CD4-positive, alpha-beta T cell (primary cell): ENCODE results near the gene MYL11. TPM values are rescaled to one million over a fixed set of nuclear protein-coding genes. Genes with fewer than 3 reads are reported as not detected.

Experiments
- ATAC-seq: fragments of 200-7000 bp; cut with Tn5 transposase; one replicate; pipeline ENCODE4 v1.10.0; 2022; ENCODE audit warnings: mild to moderate bottlenecking; ENCODE audit not compliant: poor library complexity
- CTCF ChIA-PET: fragments of 350-600 bp; sonication (Branson Sonifier 250); formaldehyde crosslinking; loops from one replicate; lab custom pipeline; 2021; ENCODE audit warnings: antibody characterized with exemption, inconsistent platforms; lab: Charles Lee
- POLR2A ChIA-PET: fragments of 350-600 bp; sonication (Branson Sonifier 250); formaldehyde crosslinking; loops from one replicate; lab custom pipeline; 2021; ENCODE audit warnings: antibody characterized with exemption, inconsistent platforms; lab: Charles Lee
- DNase-seq, 14 experiments: peaks; one replicate each; pipeline ENCODE4 v3.0.0-alpha.2; 2013 to 2020; ENCODE audit warnings: mixed read lengths in 2 of 14
- H3K27ac ChIP-seq, 2 donors: one replicate each; pipeline versions ENCODE4 v1.5.1 to v1.7.0; 2013; ENCODE audit warnings: low read length in 2 of 2, low read depth in 1 of 2, mild to moderate bottlenecking in 1 of 2
- H3K27me3 ChIP-seq, 2 experiments: 1 replicate in 1 of 2; 2 replicates in 1 of 2; pipeline versions ENCODE4 v1.6.1 to v1.7.0; 2013; ENCODE audit warnings: low read length in 2 of 2, control low read depth in 1 of 2, mild to moderate bottlenecking in 1 of 2, moderate library complexity in 1 of 2; ENCODE audit not compliant: insufficient read depth in 2 of 2, control insufficient read depth in 1 of 2
- H3K36me3 ChIP-seq: one replicate; pipeline ENCODE4 v1.6.1; 2013; ENCODE audit warnings: low read length, control low read depth; ENCODE audit not compliant: insufficient read depth
- H3K4me1 ChIP-seq: one replicate; pipeline ENCODE4 v1.6.1; 2013; ENCODE audit warnings: low read length, control low read depth; ENCODE audit not compliant: insufficient read depth
- H3K4me3 ChIP-seq: one replicate; pipeline ENCODE4 v1.5.1; 2013; ENCODE audit warnings: mild to moderate bottlenecking, low read length, moderate library complexity
- H3K9me3 ChIP-seq, 2 experiments: 1 replicate in 1 of 2; 2 replicates in 1 of 2; pipeline versions ENCODE4 v1.6.1 to v1.7.0; 2013; ENCODE audit warnings: low read length in 2 of 2, mild to moderate bottlenecking in 2 of 2, control low read depth in 1 of 2, moderate library complexity in 1 of 2; ENCODE audit not compliant: control insufficient read depth in 1 of 2, insufficient read depth in 1 of 2
- H3K27ac Mint-ChIP-seq: one replicate; pipeline ENCODE4 v1.8.0; 2020; ENCODE audit warnings: mixed read lengths
- H3K27me3 Mint-ChIP-seq: one replicate; pipeline ENCODE4 v1.8.0; 2021; ENCODE audit warnings: mixed read lengths
- H3K36me3 Mint-ChIP-seq: one replicate; pipeline ENCODE4 v1.8.0; 2021; ENCODE audit warnings: low read depth, mixed read lengths
- H3K4me1 Mint-ChIP-seq: one replicate; pipeline ENCODE4 v1.8.0; 2021; ENCODE audit warnings: low read depth, mixed read lengths
- H3K4me3 Mint-ChIP-seq: one replicate; pipeline ENCODE4 v1.8.0; 2020; ENCODE audit warnings: mild to moderate bottlenecking, mixed read lengths
- H3K9me3 Mint-ChIP-seq: one replicate; pipeline ENCODE4 v1.8.0; 2020; ENCODE audit warnings: mixed read lengths
- CTCF ChIP-seq: fragments of 200-600 bp; IDR thresholded peaks from one replicate; pipeline ENCODE4 v1.8.0; 2022; ENCODE audit warnings: antibody characterized with exemption, mild to moderate bottlenecking
- intact Hi-C, 2 experiments: fragments of 100-400 bp; cut with DNase I in 1 of 2; cut with micrococcal nuclease in 1 of 2; formaldehyde crosslinking; loops; one replicate each; pipeline versions ENCODE4 v1.15.1 to v1.9.0; 2023 to 2025; cut with DNase I, micrococcal nuclease
- total RNA-seq, 174 experiments: library from RNA in 2 of 174; stranded (reverse) in 2 of 174; gene quantifications; one replicate each; pipeline ENCODE4 v1.2.3 and lab custom pipeline; 2021 to 2026

Gene MYL11
- total RNA-seq, 2 experiments from 2014 or later, result 0.95 to 2.4 TPM

DNA sequence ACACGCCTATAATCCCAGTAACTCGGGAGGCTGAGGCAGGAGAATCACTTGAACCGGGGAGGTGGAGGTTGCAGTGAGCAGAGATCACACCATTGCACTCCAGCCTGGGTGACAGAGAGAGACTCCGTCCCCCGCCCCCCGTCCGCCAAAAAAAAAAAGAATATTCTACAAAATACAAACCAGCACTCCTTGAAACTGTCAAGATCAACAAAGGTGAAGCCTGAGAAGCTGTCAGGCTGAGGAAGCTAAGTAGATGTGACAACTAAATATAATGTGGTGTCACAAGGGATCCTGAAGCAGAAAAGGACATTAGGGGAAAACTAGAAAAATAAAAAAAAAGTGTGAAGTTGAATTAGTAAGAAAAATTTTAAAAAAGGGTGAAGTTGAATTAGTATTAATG, 25.7 kb upstream of the MYL11 start:
- CTCF ChIA-PET, result no interaction called here
- Mint-ChIP-seq H3K36me3 (peaks cover 46% of the 10 kb centered on the region), H3K4me3 (no peak overlapping the region), H3K4me1 (peaks cover 11% of the 10 kb centered on the region), H3K9me3 (no peaks in the 10 kb centered on the region), H3K27ac (no peak overlapping the region), H3K27me3 (no peaks in the 10 kb centered on the region)
- Histone ChIP-seq H3K4me3 (no peak overlapping the region), H3K27me3 (no peaks in the 10 kb centered on the region), H3K4me1 (peaks cover 11% of the 10 kb centered on the region), H3K36me3 (peaks cover 38% of the 10 kb centered on the region), H3K9me3 (no peaks in the 10 kb centered on the region), H3K27ac (no peak overlapping the region)
- intact Hi-C loops, result no loop called here
- ATAC-seq, result no peak
- no peak for DNase-seq
- POLR2A ChIA-PET, result no interaction called here
- no peak for TF ChIP-seq CTCF

GRCh38 chr16:30349675-30350074, 24.9 kb upstream of the MYL11 start:
- Mint-ChIP-seq H3K4me3 (no peak overlapping the region), H3K27me3 (no peaks in the 10 kb centered on the region), H3K36me3 (peaks cover 52% of the 10 kb centered on the region), H3K27ac (peak overlapping the region; percentile 17), H3K9me3 (no peaks in the 10 kb centered on the region), H3K4me1 (peaks cover 18% of the 10 kb centered on the region)
- TF ChIP-seq CTCF, result no peak
- Histone ChIP-seq H3K36me3 (peaks cover 39% of the 10 kb centered on the region), H3K9me3 (no peaks in the 10 kb centered on the region), H3K27me3 (no peaks in the 10 kb centered on the region), H3K4me3 (no peak overlapping the region), H3K4me1 (peaks cover 18% of the 10 kb centered on the region), H3K27ac (no peak overlapping the region)
- intact Hi-C loops, result loop anchor here (10.0 kb wide), 1 partner anchor 55 kb away; the partner anchor contains the start of gene ZNF771 (in 2 of the 2)
- DNase-seq (peak in 1 of 14 experiments; percentile 28), ATAC-seq (no peak)
- ChIA-PET CTCF (no interaction called here), POLR2A (no interaction called here)

- no peak overlapping the region for H3K4me3 ChIP-seq
- peaks cover 39% of the 10 kb centered on the region for H3K36me3 ChIP-seq
- ChIA-PET CTCF (no interaction called here), POLR2A (no interaction called here)
- H3K27me3 ChIP-seq, result no peaks in the 10 kb centered on the region
- intact Hi-C loops, result loop anchor here (10.0 kb wide), 1 partner anchor 54 kb away; the partner anchor contains the start of gene ZNF771 (in 2 of the 2)
- DNase-seq (peak in 1 of 14 experiments; percentile 65), ATAC-seq (no peak)
- Mint-ChIP-seq H3K27ac (peak overlapping the region; percentile 63), H3K36me3 (peaks cover 58% of the 10 kb centered on the region), H3K4me1 (peaks cover 23% of the 10 kb centered on the region), H3K9me3 (no peaks in the 10 kb centered on the region), H3K27me3 (no peaks in the 10 kb centered on the region), H3K4me3 (peak overlapping the region; percentile 54)
- H3K27ac ChIP-seq, result no peak overlapping the region
- no peak for TF ChIP-seq CTCF
- H3K9me3 ChIP-seq, result no peaks in the 10 kb centered on the region
- peaks cover 21% of the 10 kb centered on the region for H3K4me1 ChIP-seq
These were observed 24.3 kb upstream of the MYL11 start for GRCh38 chr16:30350134-30350871.
